Measurements from ENCODE around the gene BMP10.
"Not testable (repeated sequence)": the region's sequence is repeated elsewhere in the genome, so short reads cannot be mapped to it uniquely, and the experiment has no call there.

Gene BMP10

GRCh38 chr2:68871159-68871764 lies at the start of gene BMP10:
Gene BMP10 (minus strand): TSS chr2:68871397. CDS start chr2:68871358, 39 bp downstream.
- DNase-seq, result no peak

- DNase-seq, result peak; percentile 2
These were observed 49.4 kb upstream of the BMP10 start for GRCh38 chr2:68920481-68921170.

GRCh38 chr2:68918497-68918896 lies 47.3 kb upstream of the BMP10 start:
- no peak for DNase-seq

- no peak for DNase-seq
These were observed 46.0 kb upstream of the BMP10 start for GRCh38 chr2:68917034-68917718.

- DNase-seq, result no peak
These were observed 45.0 kb upstream of the BMP10 start for GRCh38 chr2:68916226-68916625.

- DNase-seq, result no peak
These were observed 44.2 kb upstream of the BMP10 start for GRCh38 chr2:68915393-68915792.

- no peak for DNase-seq
These were observed 42.2 kb upstream of the BMP10 start for GRCh38 chr2:68913359-68913758.

GRCh38 chr2:68912732-68913131 lies 41.5 kb upstream of the BMP10 start:
- no peak for DNase-seq

- DNase-seq, result no peak
These were observed 40.9 kb upstream of the BMP10 start for GRCh38 chr2:68912111-68912510.

- no peak for DNase-seq
These were observed 40.5 kb upstream of the BMP10 start for GRCh38 chr2:68911709-68912108.

GRCh38 chr2:68911246-68911645 lies 40.0 kb upstream of the BMP10 start:
- DNase-seq, result no peak

- DNase-seq, result peak; percentile 32
These were observed 38.8 kb upstream of the BMP10 start for GRCh38 chr2:68909793-68910674.

GRCh38 chr2:68908392-68908970 lies 37.3 kb upstream of the BMP10 start:
- peak; percentile 30 for DNase-seq

GRCh38 chr2:68907920-68908253 lies 36.7 kb upstream of the BMP10 start:
- no peak for DNase-seq

- no peak for DNase-seq
These were observed 36.2 kb upstream of the BMP10 start for GRCh38 chr2:68907232-68907919.

GRCh38 chr2:68906716-68907115 lies 35.5 kb upstream of the BMP10 start:
- DNase-seq, result no peak

- no peak for DNase-seq
These were observed 33.9 kb upstream of the BMP10 start for GRCh38 chr2:68905116-68905515.

GRCh38 chr2:68901561-68901960 lies 30.4 kb upstream of the BMP10 start:
- DNase-seq, result no peak

- no peak for DNase-seq
These were observed 30.0 kb upstream of the BMP10 start for GRCh38 chr2:68901199-68901514.

- DNase-seq, result no peak
These were observed 29.4 kb upstream of the BMP10 start for GRCh38 chr2:68900496-68901198.

- not testable (repeated sequence) for DNase-seq
These were observed 24.8 kb upstream of the BMP10 start for GRCh38 chr2:68895981-68896380.

- DNase-seq, result no peak
These were observed 18.3 kb upstream of the BMP10 start for GRCh38 chr2:68889500-68889899.

Data from kidney glomerular epithelial cell (primary cell).